Measurements from ENCODE around the gene RAC2.

The RAC2 gene

GRCh38 chr22:37267661-37268413 is 23.8 kb upstream of the RAC2 start:
- H3K4me3 ChIP-seq (ENCODE audit: low read length), result peak overlapping the region; percentile 67
- H2AFZ ChIP-seq (ENCODE audit: low read depth, low read length), result peak overlapping the region; percentile 30; the same call in 1 of the 2 replicates
- peaks cover 12% of the 10 kb centered on the region for H3K9me3 ChIP-seq (ENCODE audit: insufficient read depth, low read length)
- peak overlapping the region; percentile 53 for H3K9ac ChIP-seq (ENCODE audit: low read length)
- peaks cover 58% of the 10 kb centered on the region for H3K4me1 ChIP-seq (ENCODE audit: low read length)
- no peaks in the 10 kb centered on the region for H3K27me3 ChIP-seq (ENCODE audit: low read depth, low read length)
- peak overlapping the region; percentile 68 for H3K4me2 ChIP-seq (ENCODE audit: low read length)
- TF ChIP-seq CTCF (IDR thresholded peaks at IDR 0.05; ENCODE audit: low read depth, low read length) (no peak), EZH2phosphoT487 (IDR thresholded peaks at IDR 0.05; ENCODE audit: low read depth) (no peak)
- H3K36me3 ChIP-seq (replicated peaks; ENCODE audit: low read depth, low read length), result peaks cover 12% of the 10 kb centered on the region
- H3K27ac ChIP-seq (ENCODE audit: low read length), result peak overlapping the region; percentile 84
- H4K20me1 ChIP-seq (ENCODE audit: insufficient read depth, low read length), result no peaks in the 10 kb centered on the region
- no peaks in the 10 kb centered on the region for H3K79me2 ChIP-seq (ENCODE audit: low read length)

GRCh38 chr22:37267135-37267587 is 23.1 kb upstream of the RAC2 start:
- Histone ChIP-seq H3K36me3 (replicated peaks; ENCODE audit: low read depth, low read length) (peaks cover 12% of the 10 kb centered on the region), H3K4me2 (ENCODE audit: low read length) (peak overlapping the region; percentile 68), H4K20me1 (ENCODE audit: insufficient read depth, low read length) (no peaks in the 10 kb centered on the region), H3K9me3 (ENCODE audit: insufficient read depth, low read length) (peaks cover 12% of the 10 kb centered on the region), H3K79me2 (ENCODE audit: low read length) (no peaks in the 10 kb centered on the region), H3K4me3 (ENCODE audit: low read length) (peak overlapping the region; percentile 67), H3K4me1 (ENCODE audit: low read length) (peaks cover 53% of the 10 kb centered on the region), H3K27me3 (ENCODE audit: low read depth, low read length) (no peaks in the 10 kb centered on the region), H3K9ac (ENCODE audit: low read length) (peak overlapping the region; percentile 53), H2AFZ (ENCODE audit: low read depth, low read length) (peak overlapping the region; percentile 84), H3K27ac (ENCODE audit: low read length) (peak overlapping the region; percentile 84)
- TF ChIP-seq CTCF (IDR thresholded peaks at IDR 0.05; ENCODE audit: low read depth, low read length) (peak; percentile 93), EZH2phosphoT487 (IDR thresholded peaks at IDR 0.05; ENCODE audit: low read depth) (no peak)

- Histone ChIP-seq H3K4me2 (ENCODE audit: low read length) (peak overlapping the region; percentile 68), H4K20me1 (ENCODE audit: insufficient read depth, low read length) (no peaks in the 10 kb centered on the region), H3K27me3 (ENCODE audit: low read depth, low read length) (no peaks in the 10 kb centered on the region), H3K9me3 (ENCODE audit: insufficient read depth, low read length) (peaks cover 12% of the 10 kb centered on the region), H3K9ac (ENCODE audit: low read length) (peak overlapping the region; percentile 53), H3K4me1 (ENCODE audit: low read length) (peaks cover 51% of the 10 kb centered on the region), H3K4me3 (ENCODE audit: low read length) (peak overlapping the region; percentile 67), H3K79me2 (ENCODE audit: low read length) (no peaks in the 10 kb centered on the region), H3K27ac (ENCODE audit: low read length) (no peak overlapping the region), H3K36me3 (replicated peaks; ENCODE audit: low read depth, low read length) (peaks cover 12% of the 10 kb centered on the region), H2AFZ (ENCODE audit: low read depth, low read length) (peak overlapping the region; percentile 84)
- no peak for TF ChIP-seq EZH2phosphoT487 (IDR thresholded peaks at IDR 0.05; ENCODE audit: low read depth)
- TF ChIP-seq CTCF (IDR thresholded peaks at IDR 0.05; ENCODE audit: low read depth, low read length), result no peak
Observed at GRCh38 chr22:37266581-37267134, 22.6 kb upstream of the RAC2 start.
